ENCODE data around the gene TMPRSS13. TPM values are rescaled to one million over a fixed set of nuclear protein-coding genes. Genes with fewer than 3 reads are reported as not detected.

Gene TMPRSS13
- total and polyA plus RNA-seq, 11 donors = 0.03 to 0.51 (median 0.12) TPM; not detected in 5

DNA sequence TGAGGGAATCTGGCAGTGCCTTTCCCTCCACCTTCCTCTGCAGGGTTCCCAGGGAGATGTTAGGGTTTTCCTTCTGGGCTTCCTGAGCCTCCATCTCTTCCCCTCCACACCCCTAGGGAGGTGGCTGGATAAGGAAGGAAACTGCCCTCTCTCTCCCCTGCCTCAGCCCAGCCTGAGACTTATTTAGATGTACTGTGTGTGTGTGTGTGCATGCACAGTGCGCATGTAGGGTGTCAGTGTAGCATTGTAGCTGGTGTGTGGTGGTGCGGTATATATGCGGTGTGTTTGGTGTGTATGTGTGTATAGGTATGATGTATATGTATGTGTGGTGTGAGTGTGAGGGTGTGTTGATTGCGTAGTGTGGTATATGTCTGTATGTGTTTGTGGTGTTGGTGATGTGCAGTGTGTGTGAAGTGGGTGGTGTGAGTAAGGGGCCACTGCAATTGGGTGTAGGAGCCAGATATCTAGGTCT is 54.3 kb downstream of the TMPRSS13 start:
- no peak for DNase-seq
- TF ChIP-seq CTCF (IDR thresholded peaks at IDR 0.05) (no peak), POLR2A (IDR thresholded peaks at IDR 0.05) (no peak)
- Histone ChIP-seq H3K9me3 (no peaks in the 10 kb centered on the region), H3K36me3 (no peaks in the 10 kb centered on the region), H3K27me3 (peaks cover 0 to 23% (median 0%) of the 10 kb centered on the region in 9 donors), H3K4me1 (peaks cover 3 to 76% (median 54%) of the 10 kb centered on the region in 12 donors), H3K27ac (peak overlapping the region; percentile 49 to 96 (median 90)), H3K4me3 (peak overlapping the region; percentile 32 to 96 (median 77))
- peak in 3 of 4 donors; percentile 5 to 32 (median 8) for ATAC-seq
- intact Hi-C loops (cut with DNase I) = loop anchor here in 1 of 10 donors (5.0 kb wide), 1 partner anchor 33 kb away; no protein-coding TSS in a partner anchor
- 61 to 76% (median 68%) methylated on average over 4 of the region's 4 CpGs for WGBS, 4 donors

DNA sequence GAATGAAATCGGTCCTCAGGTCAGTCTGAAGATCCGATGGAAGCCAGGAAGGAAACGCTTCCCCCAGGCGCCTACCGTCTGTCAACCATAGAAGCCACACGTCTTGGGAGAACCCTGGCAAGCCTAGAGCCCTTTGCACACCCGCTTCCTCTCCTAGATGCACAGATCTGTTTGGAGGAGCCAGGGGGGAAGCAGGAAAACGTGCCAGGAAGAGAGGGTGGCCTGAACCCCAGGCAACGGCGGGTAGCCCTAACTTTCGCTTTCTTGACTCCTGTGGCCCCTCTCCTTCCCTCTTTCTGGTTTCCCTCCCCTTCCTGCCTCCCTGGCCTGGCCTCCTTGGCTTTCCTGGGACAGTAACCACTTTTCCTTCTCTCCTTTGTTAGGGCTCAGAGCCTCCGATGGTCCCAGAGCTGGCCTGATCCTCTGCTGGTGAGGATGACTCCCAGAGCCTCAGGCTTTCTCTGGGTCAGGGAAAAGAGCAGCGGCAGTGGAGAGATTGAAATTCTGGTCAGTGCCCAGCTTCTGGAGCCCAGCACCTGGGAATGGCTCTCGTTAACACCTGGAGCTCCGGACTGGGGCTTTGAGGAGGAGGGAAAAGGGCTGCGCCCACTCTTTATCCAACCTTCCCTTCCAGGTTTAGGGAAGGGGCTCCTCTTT is 54.8 kb downstream of the TMPRSS13 start:
- peak overlapping the region; percentile 38 to 96 (median 86) for H3K27ac ChIP-seq
- H3K36me3 ChIP-seq = no peaks in the 10 kb centered on the region
- intact Hi-C loops (cut with DNase I) = no loop called here
- DNase-seq (no peak), ATAC-seq (no peak)
- H3K27me3 ChIP-seq = peaks cover 0 to 23% (median 0%) of the 10 kb centered on the region in 9 donors
- 30 to 46% (median 39%) methylated on average over 14 to 16 of the region's 16 CpGs for WGBS, 4 donors
- H3K4me3 ChIP-seq = peak overlapping the region in 11 of 12 donors; percentile 5 to 96 (median 78)
- no peaks in the 10 kb centered on the region for H3K9me3 ChIP-seq
- peaks cover 4 to 81% (median 59%) of the 10 kb centered on the region in 12 donors for H3K4me1 ChIP-seq
- no peak for TF ChIP-seq CTCF (IDR thresholded peaks at IDR 0.05)
- no peak for TF ChIP-seq POLR2A (IDR thresholded peaks at IDR 0.05)

GRCh38 chr11:117873828-117874125 is 55.4 kb downstream of the TMPRSS13 start:
- H3K27me3 ChIP-seq = peaks cover 0 to 23% (median 0%) of the 10 kb centered on the region in 9 donors
- H3K4me1 ChIP-seq = peaks cover 4 to 87% (median 65%) of the 10 kb centered on the region in 12 donors
- intact Hi-C loops (cut with DNase I) = no loop called here
- TF ChIP-seq CTCF (IDR thresholded peaks at IDR 0.05) (no peak), POLR2A (IDR thresholded peaks at IDR 0.05) (no peak)
- peak overlapping the region in 11 of 12 donors; percentile 26 to 96 (median 90) for H3K27ac ChIP-seq
- peak overlapping the region in 7 of 12 donors; percentile 75 to 96 (median 82) for H3K4me3 ChIP-seq
- ATAC-seq = no peak
- no peak for DNase-seq
- no peaks in the 10 kb centered on the region for H3K36me3 ChIP-seq
- H3K9me3 ChIP-seq = no peaks in the 10 kb centered on the region
- WGBS, 4 donors = 58 to 76% (median 66%) methylated on average over 8 of the region's 8 CpGs

DNA sequence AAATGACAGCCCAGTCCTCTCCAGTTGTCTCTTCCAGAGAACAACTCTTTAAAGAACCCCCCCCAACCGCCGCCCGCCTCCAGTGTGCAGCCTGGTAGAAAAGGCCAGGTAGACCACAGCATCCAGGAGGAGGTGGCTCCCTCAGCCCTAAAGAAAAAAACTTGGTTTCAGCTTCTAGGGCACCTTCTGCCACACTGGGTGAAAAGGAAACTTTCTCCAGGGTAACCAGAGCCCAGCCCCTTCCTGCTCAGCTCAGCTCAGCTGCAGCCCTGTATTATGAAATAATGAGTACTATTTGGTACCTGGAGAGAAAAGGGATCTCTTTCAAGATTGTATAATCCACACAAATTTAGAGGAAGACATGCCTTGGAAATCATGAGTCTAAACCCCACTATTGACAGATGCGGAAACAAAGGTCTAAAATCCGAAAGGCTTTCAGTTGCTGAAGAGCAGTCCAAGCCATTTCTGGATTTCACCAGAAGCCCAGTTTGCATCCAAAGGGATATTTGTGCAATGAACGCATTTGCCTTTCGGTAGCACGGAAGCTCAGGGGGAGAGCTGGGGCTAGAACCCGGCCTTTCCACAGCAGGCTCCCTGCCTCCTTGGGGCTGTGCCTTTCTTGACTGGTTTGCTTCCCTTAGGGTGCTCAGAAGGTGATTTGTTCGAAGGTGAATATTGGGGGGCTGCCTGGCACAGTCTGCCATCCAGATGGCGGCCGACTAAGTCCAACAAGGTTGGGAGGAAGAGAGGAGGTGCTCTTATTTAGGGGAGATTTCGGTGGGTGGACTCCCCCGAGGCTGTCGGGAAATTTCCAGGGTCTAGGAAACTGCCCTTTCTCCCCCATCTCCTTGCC is 56.0 kb downstream of the TMPRSS13 start:
- Histone ChIP-seq H3K4me3 (peak overlapping the region in 7 of 12 donors; percentile 18 to 89 (median 75)), H3K9me3 (no peaks in the 10 kb centered on the region), H3K27ac (peak overlapping the region in 11 of 12 donors; percentile 26 to 96 (median 90)), H3K27me3 (peaks cover 0 to 23% (median 0%) of the 10 kb centered on the region in 9 donors), H3K4me1 (peaks cover 4 to 92% (median 65%) of the 10 kb centered on the region in 12 donors), H3K36me3 (no peaks in the 10 kb centered on the region)
- no peak for DNase-seq
- intact Hi-C loops (cut with DNase I) = no loop called here
- no peak for ATAC-seq
- 73 to 80% (median 77%) methylated on average over 15 of the region's 15 CpGs for WGBS, 4 donors
- TF ChIP-seq CTCF (IDR thresholded peaks at IDR 0.05) (no peak), POLR2A (IDR thresholded peaks at IDR 0.05) (no peak)

All from heart left ventricle (tissue), 16 donors.